ENCODE measurements around the gene TBC1D5. TPM values are rescaled to one million over a fixed set of nuclear protein-coding genes. Genes with fewer than 3 reads are reported as not detected.
"Not testable (repeated sequence)": the region's sequence is repeated elsewhere in the genome, so short reads cannot be mapped to it uniquely, and the experiment has no call there.

TBC1D5 gene
- total RNA-seq, 1 donor from 2014 or later: 48.1 TPM

DNA sequence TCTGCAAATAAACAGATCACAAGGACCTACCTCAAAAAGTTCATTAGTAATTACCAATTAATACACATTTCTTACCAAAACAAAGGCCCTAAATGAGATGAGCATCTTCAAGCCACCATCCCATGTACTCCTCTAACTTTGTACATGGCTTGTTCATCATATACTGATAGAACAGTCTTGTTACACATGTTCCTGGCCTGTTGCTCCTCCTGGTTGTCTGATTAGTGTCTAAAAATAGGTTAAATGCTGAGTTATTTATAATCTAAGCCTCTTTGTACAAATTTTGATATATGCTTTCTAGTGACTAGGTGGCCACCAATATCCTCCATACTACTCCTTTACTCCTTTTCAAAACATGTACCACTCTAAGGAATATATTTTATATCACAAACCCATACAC lies 25.0 kb downstream of the TBC1D5 start:
- no peaks in the 10 kb centered on the region for H3K27me3 ChIP-seq
- peaks cover 3% of the 10 kb centered on the region for H3K9me3 ChIP-seq
- H3K4me1 ChIP-seq: no peaks in the 10 kb centered on the region
- TF ChIP-seq, protein P1, sequence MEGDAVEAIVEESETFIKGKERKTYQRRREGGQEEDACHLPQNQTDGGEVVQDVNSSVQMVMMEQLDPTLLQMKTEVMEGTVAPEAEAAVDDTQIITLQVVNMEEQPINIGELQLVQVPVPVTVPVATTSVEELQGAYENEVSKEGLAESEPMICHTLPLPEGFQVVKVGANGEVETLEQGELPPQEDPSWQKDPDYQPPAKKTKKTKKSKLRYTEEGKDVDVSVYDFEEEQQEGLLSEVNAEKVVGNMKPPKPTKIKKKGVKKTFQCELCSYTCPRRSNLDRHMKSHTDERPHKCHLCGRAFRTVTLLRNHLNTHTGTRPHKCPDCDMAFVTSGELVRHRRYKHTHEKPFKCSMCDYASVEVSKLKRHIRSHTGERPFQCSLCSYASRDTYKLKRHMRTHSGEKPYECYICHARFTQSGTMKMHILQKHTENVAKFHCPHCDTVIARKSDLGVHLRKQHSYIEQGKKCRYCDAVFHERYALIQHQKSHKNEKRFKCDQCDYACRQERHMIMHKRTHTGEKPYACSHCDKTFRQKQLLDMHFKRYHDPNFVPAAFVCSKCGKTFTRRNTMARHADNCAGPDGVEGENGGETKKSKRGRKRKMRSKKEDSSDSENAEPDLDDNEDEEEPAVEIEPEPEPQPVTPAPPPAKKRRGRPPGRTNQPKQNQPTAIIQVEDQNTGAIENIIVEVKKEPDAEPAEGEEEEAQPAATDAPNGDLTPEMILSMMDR (IDR thresholded peaks at IDR 0.05): no peak
- TF ChIP-seq POLR2A (IDR thresholded peaks at IDR 0.05) (no peak), POLR2AphosphoS5 (IDR thresholded peaks at IDR 0.05; ENCODE audit: insufficient read depth in 1 of 2, low read depth in 1 of 2) (no peak)
- H3K27ac ChIP-seq: no peak overlapping the region
- H3K4me3 ChIP-seq: no peak overlapping the region
- peaks cover 0 to 23% of the 10 kb centered on the region in 2 donors for H3K36me3 ChIP-seq
- no peak for DNase-seq (ENCODE audit: extremely low spot score in 2 of 2)
- intact Hi-C loops (cut with DNase I): no loop called here

DNA sequence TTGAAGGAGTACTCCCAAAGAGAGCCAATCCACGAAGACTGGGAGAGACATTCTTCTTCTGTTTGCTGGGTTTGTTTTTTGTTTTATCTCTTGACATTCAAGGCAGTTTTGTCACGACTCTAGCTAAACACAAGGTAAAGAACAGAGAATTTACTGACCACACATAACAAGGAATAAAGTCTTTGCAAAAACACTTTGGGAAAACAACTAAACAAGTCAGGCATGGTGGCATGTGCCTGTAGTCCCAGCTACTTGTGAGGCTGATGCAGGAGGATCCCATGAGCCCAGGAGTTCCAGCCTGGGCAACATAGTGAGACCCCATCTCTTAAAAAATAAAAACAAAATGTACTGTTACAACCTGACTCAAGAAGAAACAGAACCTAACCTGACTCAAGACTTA lies 28.0 kb downstream of the TBC1D5 start:
- intact Hi-C loops (cut with DNase I): no loop called here
- Histone ChIP-seq H3K27me3 (no peaks in the 10 kb centered on the region), H3K4me1 (peaks cover 3% of the 10 kb centered on the region), H3K4me3 (no peak overlapping the region), H3K9me3 (peaks cover 3% of the 10 kb centered on the region), H3K36me3 (peaks cover 0 to 23% of the 10 kb centered on the region in 2 donors), H3K27ac (no peak overlapping the region)
- TF ChIP-seq POLR2A (IDR thresholded peaks at IDR 0.05) (no peak), POLR2AphosphoS5 (IDR thresholded peaks at IDR 0.05; ENCODE audit: insufficient read depth in 1 of 2, low read depth in 1 of 2) (no peak)
- TF ChIP-seq, protein P1 (IDR thresholded peaks at IDR 0.05): no peak
- no peak for DNase-seq (ENCODE audit: extremely low spot score in 2 of 2)

GRCh38 chr3:17709236-17709810 lies 33.1 kb downstream of the TBC1D5 start:
- peaks cover 15% of the 10 kb centered on the region for H3K4me1 ChIP-seq
- no peak for DNase-seq (ENCODE audit: extremely low spot score in 2 of 2)
- H3K27ac ChIP-seq: no peak overlapping the region
- TF ChIP-seq POLR2A (IDR thresholded peaks at IDR 0.05): no peak
- TF ChIP-seq, protein P1 (IDR thresholded peaks at IDR 0.05): no peak
- no peak for TF ChIP-seq POLR2AphosphoS5 (IDR thresholded peaks at IDR 0.05; ENCODE audit: insufficient read depth in 1 of 2, low read depth in 1 of 2)
- no peak overlapping the region for H3K4me3 ChIP-seq
- peaks cover 3% of the 10 kb centered on the region for H3K9me3 ChIP-seq
- peaks cover 0 to 5% of the 10 kb centered on the region in 2 donors for H3K36me3 ChIP-seq
- intact Hi-C loops (cut with DNase I): no loop called here
- no peaks in the 10 kb centered on the region for H3K27me3 ChIP-seq

DNA sequence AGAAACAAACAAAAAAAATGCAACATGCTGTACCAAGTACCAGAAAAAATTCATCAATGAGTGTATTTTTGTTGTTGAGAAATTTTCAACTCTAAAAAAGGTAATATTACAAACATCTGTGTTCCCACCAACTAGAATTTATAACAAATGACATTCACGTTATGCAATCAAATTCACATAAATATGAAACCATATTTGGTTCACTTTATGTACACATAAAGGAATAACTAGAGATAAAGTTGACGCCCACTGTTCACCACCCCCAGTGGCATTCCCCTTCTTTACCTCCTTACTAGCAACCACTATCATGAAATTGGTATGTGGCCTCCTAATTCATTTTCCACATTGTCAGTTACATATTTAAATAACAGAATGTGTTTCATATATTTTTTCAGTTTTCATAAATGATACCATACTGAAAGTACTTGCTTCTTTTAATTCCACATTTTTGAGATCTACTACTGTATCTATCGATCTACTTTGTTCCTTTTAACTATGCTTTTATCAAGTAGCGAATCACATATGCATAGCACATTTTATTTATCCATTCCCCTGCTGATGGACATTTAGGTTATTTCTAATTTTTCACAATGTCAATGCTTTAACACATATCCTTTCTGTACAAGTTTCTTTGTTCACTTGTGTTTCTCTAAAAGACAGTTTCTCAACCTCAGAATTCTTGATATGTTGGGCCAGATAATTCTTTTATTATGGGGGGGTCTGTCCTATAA lies 34.5 kb downstream of the TBC1D5 start:
- Histone ChIP-seq H3K27me3 (no peaks in the 10 kb centered on the region), H3K4me3 (no peak overlapping the region), H3K36me3 (no peaks in the 10 kb centered on the region), H3K9me3 (no peaks in the 10 kb centered on the region), H3K4me1 (peaks cover 15% of the 10 kb centered on the region), H3K27ac (no peak overlapping the region)
- TF ChIP-seq POLR2AphosphoS5 (IDR thresholded peaks at IDR 0.05; ENCODE audit: insufficient read depth in 1 of 2, low read depth in 1 of 2) (no peak), POLR2A (IDR thresholded peaks at IDR 0.05) (no peak)
- TF ChIP-seq, protein P1 (IDR thresholded peaks at IDR 0.05): no peak
- intact Hi-C loops (cut with DNase I): no loop called here
- no peak for DNase-seq (ENCODE audit: extremely low spot score in 2 of 2)

GRCh38 chr3:17705991-17706390 lies 36.4 kb downstream of the TBC1D5 start:
- H3K9me3 ChIP-seq; intact Hi-C loops (cut with DNase I); H3K36me3 ChIP-seq; H3K27me3 ChIP-seq; DNase-seq (ENCODE audit: extremely low spot score in 2 of 2); H3K4me3 ChIP-seq; H3K27ac ChIP-seq: not testable (repeated sequence)
- peaks cover 15% of the 10 kb centered on the region for H3K4me1 ChIP-seq

DNA sequence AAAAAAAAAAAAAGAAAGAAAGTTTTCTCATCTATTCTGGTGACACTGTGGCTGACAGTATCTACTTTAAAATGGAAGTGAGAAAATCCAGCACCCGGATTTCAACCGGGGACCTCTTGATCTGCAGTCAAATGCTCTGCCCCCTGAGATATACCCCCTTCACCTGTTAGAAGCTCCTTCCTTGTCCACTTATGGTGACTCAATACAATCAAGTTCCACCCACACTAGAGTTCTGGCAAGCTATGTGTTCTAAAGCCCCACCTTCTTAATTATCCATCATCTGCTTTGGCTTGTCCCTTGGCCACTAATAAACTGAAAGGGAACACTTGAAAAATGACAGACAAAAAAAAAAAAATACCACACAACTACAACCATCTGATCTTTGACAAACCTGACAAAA lies 42.6 kb downstream of the TBC1D5 start:
- H3K4me3 ChIP-seq; intact Hi-C loops (cut with DNase I); H3K27me3 ChIP-seq; H3K9me3 ChIP-seq; H3K36me3 ChIP-seq; H3K4me1 ChIP-seq; H3K27ac ChIP-seq; DNase-seq (ENCODE audit: extremely low spot score in 2 of 2): not testable (repeated sequence)

DNA sequence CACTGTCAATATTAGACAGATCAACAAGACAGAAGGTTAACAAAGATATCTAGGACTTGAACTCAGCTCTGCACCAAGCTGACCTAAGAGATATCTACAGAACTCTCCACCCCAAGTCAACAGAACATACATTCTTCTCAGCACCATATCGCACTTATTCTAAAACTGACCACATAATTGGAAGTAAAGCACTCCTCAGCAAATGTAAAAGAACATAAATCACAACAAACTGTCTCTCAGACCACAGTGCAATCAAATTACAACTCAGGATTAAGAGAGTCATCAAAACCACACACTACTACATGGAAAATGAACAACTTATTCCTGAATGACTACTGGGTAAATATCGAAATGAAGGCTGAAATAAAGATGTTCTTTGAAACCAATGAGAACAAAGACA lies 46.8 kb downstream of the TBC1D5 start:
- DNase-seq (ENCODE audit: extremely low spot score in 2 of 2): not testable (repeated sequence)

DNA sequence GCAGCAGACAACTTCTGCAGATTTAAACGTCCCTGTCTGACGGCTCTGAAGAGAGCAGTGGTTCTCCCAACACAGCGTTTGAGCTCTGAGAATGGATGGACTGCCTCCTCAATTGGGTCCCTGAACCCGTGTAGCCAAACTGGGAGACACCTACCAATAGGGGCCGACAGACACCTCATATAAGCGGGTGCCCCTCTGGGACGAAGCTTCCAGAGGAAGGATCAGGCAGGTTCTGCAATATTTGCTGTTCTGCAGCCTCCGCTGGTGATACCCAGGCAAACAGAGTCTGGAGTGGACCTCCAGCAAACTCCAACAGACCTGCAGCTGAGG lies 48.8 kb downstream of the TBC1D5 start:
- H3K4me3 ChIP-seq; DNase-seq (ENCODE audit: extremely low spot score in 2 of 2); H3K27me3 ChIP-seq; H3K36me3 ChIP-seq; H3K27ac ChIP-seq; intact Hi-C loops (cut with DNase I); H3K9me3 ChIP-seq; H3K4me1 ChIP-seq: not testable (repeated sequence)

More for the DNA sequence above, 46.8 kb downstream of the TBC1D5 start:
- H3K9me3 ChIP-seq; H3K4me1 ChIP-seq; H3K36me3 ChIP-seq; intact Hi-C loops (cut with DNase I); H3K4me3 ChIP-seq; H3K27me3 ChIP-seq; H3K27ac ChIP-seq: not testable (repeated sequence)

Data from vagina (tissue), 2 donors.